ENCODE results near the gene UGP2.

DNA sequence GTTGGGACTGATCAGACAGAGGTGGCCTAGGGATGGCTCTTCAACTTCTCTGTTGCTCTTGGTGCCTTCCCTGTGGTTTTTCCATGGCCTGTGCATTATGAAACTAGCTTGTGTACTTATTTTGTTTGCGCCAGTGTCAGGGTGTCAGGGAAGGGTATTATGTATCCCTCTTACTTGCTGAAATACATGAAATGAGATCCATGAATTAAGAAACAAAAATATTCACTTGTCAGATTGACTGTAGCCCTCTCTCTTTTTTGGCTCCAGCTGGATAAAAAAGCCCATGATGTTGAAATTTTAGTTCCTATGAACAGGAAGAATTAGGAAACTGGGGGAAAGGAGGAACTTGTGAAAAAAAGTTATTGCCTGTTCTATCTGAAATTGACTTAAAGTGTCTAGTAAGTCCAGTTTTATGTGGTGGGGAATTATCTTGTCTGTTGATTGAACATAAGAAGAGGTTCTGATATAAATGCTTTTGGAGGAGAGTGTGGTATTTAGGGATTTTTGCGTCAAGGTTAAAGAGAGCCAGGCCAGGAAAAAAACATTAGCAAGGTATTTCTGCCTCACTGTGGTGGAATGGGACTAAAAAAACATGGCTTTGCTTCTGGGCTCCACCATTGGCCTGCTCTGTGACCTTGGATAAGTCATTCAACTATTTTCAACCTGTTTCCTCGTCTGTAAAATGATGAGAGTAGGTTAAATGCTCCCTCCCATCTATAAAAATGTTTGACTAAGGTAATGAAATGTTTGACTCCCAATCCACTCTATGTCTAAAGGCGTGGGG lies 12.0 kb downstream of the UGP2 start:
- no peak for TF ChIP-seq ZNF24 (tag by site-specific recombination; IDR thresholded peaks at IDR 0.05)
- TF ChIP-seq CTCF (tag by site-specific recombination; IDR thresholded peaks at IDR 0.05): no peak
- no peak for TF ChIP-seq KLF8 (tag by site-specific recombination; IDR thresholded peaks at IDR 0.05)
- TF ChIP-seq, protein P1, sequence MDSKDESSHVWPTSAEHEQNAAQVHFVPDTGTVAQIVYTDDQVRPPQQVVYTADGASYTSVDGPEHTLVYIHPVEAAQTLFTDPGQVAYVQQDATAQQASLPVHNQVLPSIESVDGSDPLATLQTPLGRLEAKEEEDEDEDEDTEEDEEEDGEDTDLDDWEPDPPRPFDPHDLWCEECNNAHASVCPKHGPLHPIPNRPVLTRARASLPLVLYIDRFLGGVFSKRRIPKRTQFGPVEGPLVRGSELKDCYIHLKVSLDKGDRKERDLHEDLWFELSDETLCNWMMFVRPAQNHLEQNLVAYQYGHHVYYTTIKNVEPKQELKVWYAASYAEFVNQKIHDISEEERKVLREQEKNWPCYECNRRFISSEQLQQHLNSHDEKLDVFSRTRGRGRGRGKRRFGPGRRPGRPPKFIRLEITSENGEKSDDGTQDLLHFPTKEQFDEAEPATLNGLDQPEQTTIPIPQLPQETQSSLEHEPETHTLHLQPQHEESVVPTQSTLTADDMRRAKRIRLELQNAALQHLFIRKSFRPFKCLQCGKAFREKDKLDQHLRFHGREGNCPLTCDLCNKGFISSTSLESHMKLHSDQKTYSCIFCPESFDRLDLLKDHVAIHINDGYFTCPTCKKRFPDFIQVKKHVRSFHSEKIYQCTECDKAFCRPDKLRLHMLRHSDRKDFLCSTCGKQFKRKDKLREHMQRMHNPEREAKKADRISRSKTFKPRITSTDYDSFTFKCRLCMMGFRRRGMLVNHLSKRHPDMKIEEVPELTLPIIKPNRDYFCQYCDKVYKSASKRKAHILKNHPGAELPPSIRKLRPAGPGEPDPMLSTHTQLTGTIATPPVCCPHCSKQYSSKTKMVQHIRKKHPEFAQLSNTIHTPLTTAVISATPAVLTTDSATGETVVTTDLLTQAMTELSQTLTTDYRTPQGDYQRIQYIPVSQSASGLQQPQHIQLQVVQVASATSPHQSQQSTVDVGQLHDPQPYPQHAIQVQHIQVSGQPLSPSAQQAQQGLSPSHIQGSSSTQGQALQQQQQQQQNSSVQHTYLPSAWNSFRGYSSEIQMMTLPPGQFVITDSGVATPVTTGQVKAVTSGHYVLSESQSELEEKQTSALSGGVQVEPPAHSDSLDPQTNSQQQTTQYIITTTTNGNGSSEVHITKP (tag by site-specific recombination; IDR thresholded peaks at IDR 0.05): no peak
- TF ChIP-seq ZNF239 (tag by site-specific recombination; IDR thresholded peaks at IDR 0.05): no peak
- no peak for TF ChIP-seq GLI4 (tag by site-specific recombination; IDR thresholded peaks at IDR 0.05)
- TF ChIP-seq, protein P2, sequence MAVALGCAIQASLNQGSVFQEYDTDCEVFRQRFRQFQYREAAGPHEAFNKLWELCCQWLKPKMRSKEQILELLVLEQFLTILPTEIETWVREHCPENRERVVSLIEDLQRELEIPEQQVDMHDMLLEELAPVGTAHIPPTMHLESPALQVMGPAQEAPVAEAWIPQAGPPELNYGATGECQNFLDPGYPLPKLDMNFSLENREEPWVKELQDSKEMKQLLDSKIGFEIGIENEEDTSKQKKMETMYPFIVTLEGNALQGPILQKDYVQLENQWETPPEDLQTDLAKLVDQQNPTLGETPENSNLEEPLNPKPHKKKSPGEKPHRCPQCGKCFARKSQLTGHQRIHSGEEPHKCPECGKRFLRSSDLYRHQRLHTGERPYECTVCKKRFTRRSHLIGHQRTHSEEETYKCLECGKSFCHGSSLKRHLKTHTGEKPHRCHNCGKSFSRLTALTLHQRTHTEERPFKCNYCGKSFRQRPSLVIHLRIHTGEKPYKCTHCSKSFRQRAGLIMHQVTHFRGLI (tag by site-specific recombination; IDR thresholded peaks at IDR 0.05): no peak
